ENCODE results near the gene THSD7B. TPM values are rescaled to one million over a fixed set of nuclear protein-coding genes. Genes with fewer than 3 reads are reported as not detected.

Gene THSD7B
- total and polyA plus RNA-seq, 2 of the 13 experiments (the other 11 are each of a cell fraction or from before 2014, with no cell fraction given), result 0.02 TPM; not detected in 1

GRCh38 chr2:137348301-137348700 lies 583.0 kb downstream of the THSD7B start:
- H3K27me3 ChIP-seq (ENCODE audit: control insufficient read depth in 1 of 2, insufficient read depth in 2 of 2, low read length in 2 of 2), result no peaks in the 10 kb centered on the region
- 15% methylated on average over 3 of the region's 3 CpGs for WGBS (ENCODE audit: low lambda C conversion rate)
- intact Hi-C loops (cut with micrococcal nuclease; ENCODE audit: unreplicated experiment) (no loop called here), in situ Hi-C loops (cut with HindIII; ENCODE audit: extremely low pct_ligation_motif_present, low pct_unique_long_range_greater_than_20kb) (no loop called here)
- H3K27ac ChIP-seq (ENCODE audit: extremely low read length, insufficient read depth, low read length), result no peak overlapping the region
- H2AFZ ChIP-seq (ENCODE audit: low read length), result no peak overlapping the region
- H3K4me3 ChIP-seq (replicated peaks in 1 of 3; ENCODE audit: insufficient read depth in 1 of 3, low read depth in 2 of 3, low read length in 3 of 3), result no peak overlapping the region
- TF ChIP-seq SOX5 (CRISPR knock-in tag; IDR thresholded peaks at IDR 0.05; ENCODE audit: borderline replicate concordance) (no peak), ZNF777 (CRISPR knock-in tag; IDR thresholded peaks at IDR 0.05) (no peak), NFAT5 (CRISPR knock-in tag; IDR thresholded peaks at IDR 0.05) (no peak), RBM22 (optimal IDR thresholded peaks at IDR 0.05; ENCODE audit: low read length) (no peak), ZNF781 (CRISPR knock-in tag; IDR thresholded peaks at IDR 0.05; ENCODE audit: borderline replicate concordance, not compliant biosample characterization) (no peak)
- BruUV-seq (replicated peaks), result no TSS peak
- ATAC-seq, result no peak
- H3K36me3 ChIP-seq (replicated peaks in 1 of 2; ENCODE audit: control insufficient read depth in 1 of 2, insufficient read depth in 2 of 2, low read length in 2 of 2), result no peaks in the 10 kb centered on the region
- H3K9ac ChIP-seq (ENCODE audit: insufficient read depth, low read depth, low read length), result no peak overlapping the region
- DNase-seq (ENCODE audit: low spot score), result no peak
- H3K9me3 ChIP-seq (ENCODE audit: low read length), result no peaks in the 10 kb centered on the region
- CTCF ChIA-PET (ENCODE audit: low intra/inter-chr PET ratio, low total read pairs), result no interaction called here
- no peak overlapping the region for H3K4me2 ChIP-seq (ENCODE audit: low read depth, low read length)
- H4K20me1 ChIP-seq (ENCODE audit: insufficient read depth, low read length), result no peaks in the 10 kb centered on the region
- H3K4me1 ChIP-seq (ENCODE audit: insufficient read depth, low read length), result no peaks in the 10 kb centered on the region; the same call in 1 of the 2 replicates
- FAIRE-seq, result no peak
- no peaks in the 10 kb centered on the region for H3K79me2 ChIP-seq (ENCODE audit: insufficient read depth, low read length)
- POLR2A ChIA-PET, result no interaction called here

Data from HepG2 (cell line).